Measurements from ENCODE around the gene TSHZ2. TPM values are rescaled to one million over a fixed set of nuclear protein-coding genes. Genes with fewer than 3 reads are reported as not detected.

The TSHZ2 gene
- total RNA-seq, 1 donor from 2014 or later, result 0.77 TPM

- DNase-seq (ENCODE audit: low read depth in 2 of 2), result no peak
Observed at GRCh38 chr20:53270792-53271375, 298.7 kb downstream of the TSHZ2 start.

GRCh38 chr20:53274365-53274764 lies 302.2 kb downstream of the TSHZ2 start:
- no peak for DNase-seq (ENCODE audit: low read depth in 2 of 2)

- no peak for DNase-seq (ENCODE audit: low read depth in 2 of 2)
Observed at GRCh38 chr20:53274807-53275206, 302.6 kb downstream of the TSHZ2 start.

GRCh38 chr20:53276143-53276542 lies 304.0 kb downstream of the TSHZ2 start:
- DNase-seq (ENCODE audit: low read depth in 2 of 2), result no peak

- DNase-seq (ENCODE audit: low read depth in 2 of 2), result no peak
Observed at GRCh38 chr20:53278555-53278954, 306.4 kb downstream of the TSHZ2 start.

GRCh38 chr20:53279735-53280134 lies 307.6 kb downstream of the TSHZ2 start:
- no peak for DNase-seq (ENCODE audit: low read depth in 2 of 2)

- no peak for DNase-seq (ENCODE audit: low read depth in 2 of 2)
Observed at GRCh38 chr20:53281557-53282117, 309.5 kb downstream of the TSHZ2 start.

- no peak for DNase-seq (ENCODE audit: low read depth in 2 of 2)
Observed at GRCh38 chr20:53282217-53282955, 310.2 kb downstream of the TSHZ2 start.

GRCh38 chr20:53283011-53283410 lies 310.9 kb downstream of the TSHZ2 start:
- no peak for DNase-seq (ENCODE audit: low read depth in 2 of 2)

- no peak for DNase-seq (ENCODE audit: low read depth in 2 of 2)
Observed at GRCh38 chr20:53283597-53283996, 311.4 kb downstream of the TSHZ2 start.

GRCh38 chr20:53284256-53284655 lies 312.1 kb downstream of the TSHZ2 start:
- no peak for DNase-seq (ENCODE audit: low read depth in 2 of 2)

- no peak for DNase-seq (ENCODE audit: low read depth in 2 of 2)
Observed at GRCh38 chr20:53284696-53285095, 312.5 kb downstream of the TSHZ2 start.

GRCh38 chr20:53287357-53288042 lies 315.3 kb downstream of the TSHZ2 start:
- DNase-seq (ENCODE audit: low read depth in 2 of 2), result no peak

GRCh38 chr20:53291548-53291947 lies 319.4 kb downstream of the TSHZ2 start:
- DNase-seq (ENCODE audit: low read depth in 2 of 2), result no peak

GRCh38 chr20:53292347-53292746 lies 320.2 kb downstream of the TSHZ2 start:
- DNase-seq (ENCODE audit: low read depth in 2 of 2), result no peak

GRCh38 chr20:53294804-53295203 lies 322.6 kb downstream of the TSHZ2 start:
- DNase-seq (ENCODE audit: low read depth in 2 of 2), result no peak

GRCh38 chr20:53296025-53296424 lies 323.9 kb downstream of the TSHZ2 start:
- DNase-seq (ENCODE audit: low read depth in 2 of 2), result no peak

GRCh38 chr20:53296451-53297153 lies 324.4 kb downstream of the TSHZ2 start:
- no peak for DNase-seq (ENCODE audit: low read depth in 2 of 2)

GRCh38 chr20:53297154-53297529 lies 325.0 kb downstream of the TSHZ2 start:
- DNase-seq (ENCODE audit: low read depth in 2 of 2), result no peak

- no peak for DNase-seq (ENCODE audit: low read depth in 2 of 2)
Observed at GRCh38 chr20:53298260-53298659, 326.1 kb downstream of the TSHZ2 start.

GRCh38 chr20:53298911-53299310 lies 326.8 kb downstream of the TSHZ2 start:
- no peak for DNase-seq (ENCODE audit: low read depth in 2 of 2)

- no peak for DNase-seq (ENCODE audit: low read depth in 2 of 2)
Observed at GRCh38 chr20:53299831-53300230, 327.7 kb downstream of the TSHZ2 start.

All from dermis microvascular lymphatic vessel endothelial cell (primary cell).